Hypothalamus (tissue), 51 donors: ENCODE measurements around the gene MYOM1.
A peak's percentile ranks its signal among the peaks of the same experiment; 100 is the strongest.
"Not testable (repeated sequence)": the region's sequence is repeated elsewhere in the genome, so short reads cannot be mapped to it uniquely, and the experiment has no call there.

Experiments used
- DNase-seq, 51 donors: peaks; one replicate each; lab custom pipeline; 2025; lab: John Stamatoyannopoulos, UW

MYOM1 gene

GRCh38 chr18:3062798-3063680 lies 156.7 kb downstream of the MYOM1 start:
- peak in 46 of 51 donors; percentile 3 to 78 (median 34) for DNase-seq

- no peak for DNase-seq
These were observed 158.0 kb downstream of the MYOM1 start for GRCh38 chr18:3061581-3062312.

GRCh38 chr18:3060667-3061580 lies 158.8 kb downstream of the MYOM1 start:
- DNase-seq, result no peak

GRCh38 chr18:3059272-3059671 lies 160.5 kb downstream of the MYOM1 start:
- no peak for DNase-seq

- DNase-seq, result no peak
These were observed 161.2 kb downstream of the MYOM1 start for GRCh38 chr18:3058328-3059191.

GRCh38 chr18:3057526-3057925 lies 162.2 kb downstream of the MYOM1 start:
- no peak for DNase-seq

GRCh38 chr18:3056311-3056710 lies 163.5 kb downstream of the MYOM1 start:
- no peak for DNase-seq

- no peak for DNase-seq
These were observed 164.0 kb downstream of the MYOM1 start for GRCh38 chr18:3055816-3056215.

- no peak for DNase-seq
These were observed 164.5 kb downstream of the MYOM1 start for GRCh38 chr18:3055186-3055728.

- DNase-seq, result no peak
These were observed 165.0 kb downstream of the MYOM1 start for GRCh38 chr18:3054780-3055179.

- no peak for DNase-seq
These were observed 165.6 kb downstream of the MYOM1 start for GRCh38 chr18:3054214-3054613.

GRCh38 chr18:3053081-3053480 lies 166.7 kb downstream of the MYOM1 start:
- no peak for DNase-seq

- DNase-seq, result no peak
These were observed 167.4 kb downstream of the MYOM1 start for GRCh38 chr18:3052411-3052758.

- no peak for DNase-seq
These were observed 167.9 kb downstream of the MYOM1 start for GRCh38 chr18:3051718-3052410.

GRCh38 chr18:3049897-3050454 lies 169.8 kb downstream of the MYOM1 start:
- not testable (repeated sequence) for DNase-seq

- DNase-seq, result no peak
These were observed 170.9 kb downstream of the MYOM1 start for GRCh38 chr18:3048820-3049349.

- DNase-seq, result peak in 2 of 51 donors; percentile 4 to 14
These were observed 171.6 kb downstream of the MYOM1 start for GRCh38 chr18:3048121-3048520.

GRCh38 chr18:3046216-3046808 lies 173.5 kb downstream of the MYOM1 start:
- DNase-seq, result no peak
